Hepatocyte (in vitro differentiated cells): ENCODE results near the gene S1PR5. TPM values are rescaled to one million over a fixed set of nuclear protein-coding genes. Genes with fewer than 3 reads are reported as not detected.
A peak's percentile ranks its signal among the peaks of the same experiment; 100 is the strongest.
"Not testable (repeated sequence)": the region's sequence is repeated elsewhere in the genome, so short reads cannot be mapped to it uniquely, and the experiment has no call there.

Experiments used
- DNase-seq: peaks from one replicate; pipeline ENCODE4 v3.0.0-alpha.2; 2016; ENCODE audit warnings: low spot score
- H2AFZ ChIP-seq: fragments of 200-600 bp; sonication (generic); 2 replicates; pipeline ENCODE4 v1.6.0; 2016; ENCODE audit warnings: antibody characterized with exemption, mild to moderate bottlenecking
- H3K27ac ChIP-seq: fragments of 200-600 bp; sonication (generic); 2 replicates; pipeline ENCODE4 v1.5.1; 2016; ENCODE audit warnings: mild to moderate bottlenecking
- H3K27me3 ChIP-seq: fragments of 200-600 bp; sonication (generic); 2 replicates; pipeline ENCODE4 v1.6.1; 2016
- H3K36me3 ChIP-seq: fragments of 200-600 bp; sonication (generic); replicated peaks from 2 replicates; pipeline ENCODE4 v1.5.1; 2016; ENCODE audit warnings: low read depth; ENCODE audit not compliant: insufficient read depth
- H3K4me1 ChIP-seq: fragments of 200-600 bp; sonication (generic); 2 replicates; pipeline ENCODE4 v1.5.1; 2016; ENCODE audit warnings: mild to moderate bottlenecking, moderate library complexity; ENCODE audit not compliant: insufficient read depth
- H3K4me2 ChIP-seq: fragments of 200-600 bp; sonication (generic); 2 replicates; pipeline ENCODE4 v1.6.0; 2016
- H3K4me3 ChIP-seq: fragments of 200-600 bp; sonication (generic); 2 replicates; pipeline ENCODE4 v1.5.1; 2016; ENCODE audit warnings: mild to moderate bottlenecking
- H3K79me2 ChIP-seq: fragments of 200-600 bp; sonication (generic); 2 replicates; pipeline ENCODE4 v1.6.0; 2017; ENCODE audit warnings: mild to moderate bottlenecking
- H3K9me2 ChIP-seq: fragments of 200-600 bp; sonication (generic); replicated peaks from 2 replicates; pipeline ENCODE4 v1.6.0; 2017; ENCODE audit warnings: mild to moderate bottlenecking; ENCODE audit not compliant: insufficient read depth
- H3K9me3 ChIP-seq: fragments of 200-600 bp; sonication (generic); 2 replicates; pipeline ENCODE4 v1.5.1; 2016; ENCODE audit warnings: low read depth, mild to moderate bottlenecking
- H4K20me1 ChIP-seq: fragments of 200-600 bp; sonication (generic); 2 replicates; pipeline ENCODE4 v1.6.0; 2016; ENCODE audit warnings: mild to moderate bottlenecking; ENCODE audit not compliant: insufficient read depth, poor library complexity, severe bottlenecking
- EZH2 ChIP-seq: fragments of 200-600 bp; sonication (generic); IDR thresholded peaks from 2 replicates; pipeline ENCODE4 v1.6.1; 2016; ENCODE audit warnings: antibody characterized with exemption, mild to moderate bottlenecking, borderline replicate concordance
- EZH2phosphoT487 ChIP-seq: fragments of 200-600 bp; sonication (generic); IDR thresholded peaks from one replicate; pipeline ENCODE4 v1.6.1; 2018; ENCODE audit warnings: antibody characterized with exemption, mild to moderate bottlenecking, low read depth, moderate library complexity; ENCODE audit not compliant: unreplicated experiment, severe bottlenecking
- WGBS: methylation state at CpG from one replicate; pipeline ENCODE4 v1.1.6; 2016; ENCODE audit warnings: low lambda C conversion rate; ENCODE audit errors: missing lambda C conversion rate; 5-methylcytosine and 5-hydroxymethylcytosine counted together
- polyA plus RNA-seq: library from polyadenylated mRNA; unstranded; fragments of >200 nt; fragmentation: Nextera tagmentation; extraction: Ambion mirVana; gene quantifications from 2 replicates; pipeline ENCODE4 v1.2.1, GENCODE V29; 2016
- total RNA-seq: library from RNA; depleted of rRNA; stranded (reverse); fragments of >200 nt; gene quantifications from 2 replicates; pipeline ENCODE4 v1.2.3, GENCODE V29; 2014
- TF ChIP-seq, protein P1 (sequence below): fragments of 200-600 bp; sonication (generic); IDR thresholded peaks from 2 replicates; pipeline ENCODE4 v1.5.1; 2016; ENCODE audit warnings: antibody characterized with exemption, mild to moderate bottlenecking; ENCODE audit not compliant: poor library complexity

S1PR5 gene
- total and polyA plus RNA-seq, 2 experiments from 2014 or later = 0.17 to 0.75 TPM

DNA sequence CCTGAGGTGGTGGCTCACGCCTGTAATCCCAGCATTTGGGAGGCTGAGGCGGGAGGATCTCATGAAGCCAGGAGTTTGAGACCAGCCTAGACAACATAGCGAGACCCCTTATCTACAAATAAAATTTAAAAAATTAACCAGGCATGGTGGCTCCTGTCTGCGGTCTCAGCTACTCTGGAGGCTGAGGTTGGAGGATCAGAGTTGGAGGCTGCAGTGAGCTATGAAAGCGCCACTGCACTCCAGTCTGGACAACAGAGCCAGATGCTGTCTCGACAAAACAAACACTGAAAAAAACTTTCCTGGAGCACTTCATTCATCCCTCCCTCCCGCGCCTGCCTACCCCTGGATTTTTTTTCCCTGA lies 25.8 kb upstream of the S1PR5 start:
- WGBS = 66% methylated on average over 8 of the region's 8 CpGs
- no peak for DNase-seq
- TF ChIP-seq, protein P1, sequence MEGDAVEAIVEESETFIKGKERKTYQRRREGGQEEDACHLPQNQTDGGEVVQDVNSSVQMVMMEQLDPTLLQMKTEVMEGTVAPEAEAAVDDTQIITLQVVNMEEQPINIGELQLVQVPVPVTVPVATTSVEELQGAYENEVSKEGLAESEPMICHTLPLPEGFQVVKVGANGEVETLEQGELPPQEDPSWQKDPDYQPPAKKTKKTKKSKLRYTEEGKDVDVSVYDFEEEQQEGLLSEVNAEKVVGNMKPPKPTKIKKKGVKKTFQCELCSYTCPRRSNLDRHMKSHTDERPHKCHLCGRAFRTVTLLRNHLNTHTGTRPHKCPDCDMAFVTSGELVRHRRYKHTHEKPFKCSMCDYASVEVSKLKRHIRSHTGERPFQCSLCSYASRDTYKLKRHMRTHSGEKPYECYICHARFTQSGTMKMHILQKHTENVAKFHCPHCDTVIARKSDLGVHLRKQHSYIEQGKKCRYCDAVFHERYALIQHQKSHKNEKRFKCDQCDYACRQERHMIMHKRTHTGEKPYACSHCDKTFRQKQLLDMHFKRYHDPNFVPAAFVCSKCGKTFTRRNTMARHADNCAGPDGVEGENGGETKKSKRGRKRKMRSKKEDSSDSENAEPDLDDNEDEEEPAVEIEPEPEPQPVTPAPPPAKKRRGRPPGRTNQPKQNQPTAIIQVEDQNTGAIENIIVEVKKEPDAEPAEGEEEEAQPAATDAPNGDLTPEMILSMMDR = no peak
- no peak for TF ChIP-seq EZH2phosphoT487
- TF ChIP-seq EZH2 = no peak

DNA sequence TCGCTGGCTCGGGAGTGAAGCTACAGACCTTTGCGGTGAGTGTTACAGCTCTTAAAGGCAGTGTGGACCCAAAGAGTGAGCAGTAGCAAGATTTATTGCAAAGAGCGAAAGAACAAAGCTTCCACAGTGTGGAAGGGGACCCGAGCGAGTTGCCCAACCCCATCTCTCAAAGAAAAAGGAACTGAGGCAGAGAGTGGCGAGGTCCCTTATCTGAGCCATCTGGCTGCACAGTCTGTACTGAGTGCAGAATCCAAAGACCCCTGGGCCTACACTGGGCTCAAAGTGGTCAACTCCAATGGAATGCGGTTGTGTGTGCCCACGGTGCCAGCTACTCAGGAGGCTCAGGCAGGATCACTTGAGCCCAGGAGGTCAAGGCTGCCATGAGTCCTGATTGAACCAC lies 21.8 kb upstream of the S1PR5 start:
- not testable (repeated sequence) for DNase-seq, H3K36me3 ChIP-seq, H3K4me2 ChIP-seq, H3K4me1 ChIP-seq, H3K27me3 ChIP-seq, H3K27ac ChIP-seq, H2AFZ ChIP-seq, H3K9me2 ChIP-seq, H4K20me1 ChIP-seq, H3K9me3 ChIP-seq, H3K4me3 ChIP-seq, H3K79me2 ChIP-seq
- WGBS = 88% methylated on average over 9 of the region's 9 CpGs

More for the DNA sequence above, 25.8 kb upstream of the S1PR5 start:
- Histone ChIP-seq H3K9me2 (no peaks in the 10 kb centered on the region), H3K9me3 (no peaks in the 10 kb centered on the region), H3K79me2 (peaks cover 28% of the 10 kb centered on the region), H3K4me1 (peaks cover 9% of the 10 kb centered on the region), H4K20me1 (no peaks in the 10 kb centered on the region), H3K4me2 (peak overlapping the region; percentile 95), H3K27me3 (no peaks in the 10 kb centered on the region), H2AFZ (peak overlapping the region; percentile 9), H3K27ac (peak overlapping the region; percentile 62), H3K36me3 (no peaks in the 10 kb centered on the region), H3K4me3 (peak overlapping the region; percentile 93)

DNA sequence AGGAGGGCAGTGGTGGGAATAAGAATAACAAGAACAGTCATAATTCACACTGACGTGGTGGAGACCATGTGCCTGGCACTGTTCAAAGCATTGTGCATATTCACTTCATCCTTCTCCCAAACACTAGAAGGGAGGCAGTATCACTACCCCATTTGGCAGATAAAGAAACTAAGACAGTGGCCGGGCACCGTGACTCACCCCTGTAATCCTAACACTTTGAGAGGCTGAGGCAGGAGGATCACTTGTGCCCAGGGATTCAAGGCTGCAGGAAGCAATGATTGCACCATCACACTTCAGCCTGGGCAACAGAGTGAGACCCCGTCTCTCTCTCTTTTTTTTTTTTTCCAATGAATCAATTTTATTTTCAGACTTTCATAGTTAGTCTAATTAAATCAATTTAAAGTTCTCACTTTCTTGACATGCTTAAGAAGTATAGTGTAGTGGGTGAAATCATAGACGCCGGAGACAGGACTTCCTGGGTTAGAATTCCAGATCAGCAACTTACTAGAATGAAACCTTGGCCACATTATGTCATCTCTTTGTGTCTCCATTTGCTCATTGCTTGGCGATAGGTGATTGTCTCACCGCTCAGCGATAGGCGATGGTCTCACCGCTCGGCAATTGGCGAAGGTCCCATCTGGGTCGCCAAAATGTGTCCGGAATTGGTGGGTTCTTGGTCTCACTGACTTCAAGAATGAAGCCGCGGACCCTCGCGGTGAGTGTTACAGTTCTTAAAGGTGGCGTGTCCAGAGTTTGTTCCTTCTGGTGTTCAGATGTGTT lies 21.1 kb upstream of the S1PR5 start:
- DNase-seq = no peak

DNA sequence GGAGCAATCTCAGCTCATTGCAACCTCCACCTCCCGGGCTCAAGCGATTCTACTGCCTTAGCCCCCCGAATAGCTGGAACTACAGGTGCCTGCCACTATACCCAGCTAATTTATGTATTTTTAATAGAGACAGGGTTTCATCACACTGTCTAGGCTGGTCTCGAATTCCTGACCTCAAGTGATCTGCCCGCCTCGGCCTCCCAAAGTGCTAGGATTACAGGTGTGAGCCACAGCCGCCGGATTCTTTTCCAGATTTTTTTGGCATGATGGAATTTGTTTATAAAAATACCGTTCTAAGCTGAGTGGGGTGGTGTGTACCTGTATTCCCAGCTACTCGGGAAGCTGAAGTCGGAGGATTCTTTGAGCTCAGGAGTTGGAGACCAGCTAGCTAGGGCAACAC lies 20.4 kb upstream of the S1PR5 start:
- DNase-seq = no peak
- H3K9me2 ChIP-seq = no peaks in the 10 kb centered on the region
- H3K4me1 ChIP-seq = no peaks in the 10 kb centered on the region
- TF ChIP-seq, protein P1 = no peak
- TF ChIP-seq EZH2 = no peak
- TF ChIP-seq EZH2phosphoT487 = no peak
- no peak overlapping the region for H3K4me3 ChIP-seq
- H3K36me3 ChIP-seq = no peaks in the 10 kb centered on the region
- H3K9me3 ChIP-seq = no peaks in the 10 kb centered on the region
- no peak overlapping the region for H3K4me2 ChIP-seq
- H3K27me3 ChIP-seq = no peaks in the 10 kb centered on the region
- H3K27ac ChIP-seq = no peak overlapping the region
- H4K20me1 ChIP-seq = no peaks in the 10 kb centered on the region
- WGBS = 83% methylated on average over 11 of the region's 11 CpGs
- H3K79me2 ChIP-seq = no peaks in the 10 kb centered on the region
- no peak overlapping the region for H2AFZ ChIP-seq

More for the DNA sequence above, 21.1 kb upstream of the S1PR5 start:
- WGBS = 94% methylated on average over 20 of the region's 20 CpGs
- H4K20me1 ChIP-seq = no peaks in the 10 kb centered on the region
- no peak overlapping the region for H2AFZ ChIP-seq
- no peak overlapping the region for H3K4me2 ChIP-seq
- H3K9me2 ChIP-seq = no peaks in the 10 kb centered on the region
- no peak overlapping the region for H3K27ac ChIP-seq
- no peaks in the 10 kb centered on the region for H3K79me2 ChIP-seq
- no peaks in the 10 kb centered on the region for H3K4me1 ChIP-seq
- H3K36me3 ChIP-seq = no peaks in the 10 kb centered on the region
- no peak overlapping the region for H3K4me3 ChIP-seq
- no peaks in the 10 kb centered on the region for H3K27me3 ChIP-seq
- TF ChIP-seq EZH2phosphoT487 (no peak), EZH2 (no peak)
- TF ChIP-seq, protein P1 = no peak
- H3K9me3 ChIP-seq = no peaks in the 10 kb centered on the region
